ENCODE measurements around the gene EDAR. TPM values are rescaled to one million over a fixed set of nuclear protein-coding genes. Genes with fewer than 3 reads are reported as not detected.

The EDAR gene
- total and polyA plus RNA-seq, 2 experiments from 2014 or later: not detected

DNA sequence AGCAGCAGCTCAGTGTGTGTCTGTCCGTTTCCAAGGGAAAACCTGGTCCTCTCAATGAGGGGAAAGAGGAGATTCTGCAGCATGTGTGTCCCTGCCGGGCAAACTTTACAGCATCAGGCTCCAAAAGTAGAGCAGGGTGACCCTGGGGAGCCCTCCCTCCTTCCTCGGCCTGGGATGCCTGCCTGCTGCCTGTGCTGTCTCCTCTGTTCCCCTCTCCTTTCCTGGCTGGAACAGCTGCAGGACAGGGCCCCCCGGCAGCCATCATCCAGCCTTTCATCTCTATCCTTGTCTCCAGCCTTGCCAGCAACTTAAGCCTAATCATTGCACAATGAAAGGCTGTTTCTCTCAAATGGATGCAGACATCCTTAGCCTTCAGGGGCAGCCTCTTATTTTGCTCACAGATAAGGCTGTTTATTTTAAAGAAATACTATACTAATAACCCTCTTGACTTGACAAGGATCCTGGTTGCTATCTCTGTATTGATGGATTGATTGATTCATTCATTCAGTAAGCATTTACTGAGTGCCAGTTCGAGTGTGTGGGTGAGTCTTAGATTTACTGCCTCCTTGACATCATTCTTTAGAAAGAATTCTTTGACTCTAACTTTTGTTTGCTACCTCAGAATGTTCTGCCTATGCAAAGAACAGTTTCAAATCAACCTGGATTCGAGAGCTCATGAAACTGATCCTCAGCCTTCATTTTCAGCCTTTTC, 40.6 kb upstream of the EDAR start:
- DNase-seq (ENCODE audit: low read depth in 1 of 2, low spot score in 1 of 2): peak in 1 of 2 donors; percentile 33
- H3K36me3 ChIP-seq: no peaks in the 10 kb centered on the region
- no peaks in the 10 kb centered on the region for H3K9me3 ChIP-seq (ENCODE audit: low read depth)
- TF ChIP-seq, protein P1, sequence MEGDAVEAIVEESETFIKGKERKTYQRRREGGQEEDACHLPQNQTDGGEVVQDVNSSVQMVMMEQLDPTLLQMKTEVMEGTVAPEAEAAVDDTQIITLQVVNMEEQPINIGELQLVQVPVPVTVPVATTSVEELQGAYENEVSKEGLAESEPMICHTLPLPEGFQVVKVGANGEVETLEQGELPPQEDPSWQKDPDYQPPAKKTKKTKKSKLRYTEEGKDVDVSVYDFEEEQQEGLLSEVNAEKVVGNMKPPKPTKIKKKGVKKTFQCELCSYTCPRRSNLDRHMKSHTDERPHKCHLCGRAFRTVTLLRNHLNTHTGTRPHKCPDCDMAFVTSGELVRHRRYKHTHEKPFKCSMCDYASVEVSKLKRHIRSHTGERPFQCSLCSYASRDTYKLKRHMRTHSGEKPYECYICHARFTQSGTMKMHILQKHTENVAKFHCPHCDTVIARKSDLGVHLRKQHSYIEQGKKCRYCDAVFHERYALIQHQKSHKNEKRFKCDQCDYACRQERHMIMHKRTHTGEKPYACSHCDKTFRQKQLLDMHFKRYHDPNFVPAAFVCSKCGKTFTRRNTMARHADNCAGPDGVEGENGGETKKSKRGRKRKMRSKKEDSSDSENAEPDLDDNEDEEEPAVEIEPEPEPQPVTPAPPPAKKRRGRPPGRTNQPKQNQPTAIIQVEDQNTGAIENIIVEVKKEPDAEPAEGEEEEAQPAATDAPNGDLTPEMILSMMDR (IDR thresholded peaks at IDR 0.05; ENCODE audit: low read depth, low read length): no peak
- peaks cover 10% of the 10 kb centered on the region for H3K4me1 ChIP-seq (ENCODE audit: low read depth)
- no peaks in the 10 kb centered on the region for H3K27me3 ChIP-seq
- no peak overlapping the region for H3K4me3 ChIP-seq
- H3K27ac ChIP-seq: no peak overlapping the region

DNA sequence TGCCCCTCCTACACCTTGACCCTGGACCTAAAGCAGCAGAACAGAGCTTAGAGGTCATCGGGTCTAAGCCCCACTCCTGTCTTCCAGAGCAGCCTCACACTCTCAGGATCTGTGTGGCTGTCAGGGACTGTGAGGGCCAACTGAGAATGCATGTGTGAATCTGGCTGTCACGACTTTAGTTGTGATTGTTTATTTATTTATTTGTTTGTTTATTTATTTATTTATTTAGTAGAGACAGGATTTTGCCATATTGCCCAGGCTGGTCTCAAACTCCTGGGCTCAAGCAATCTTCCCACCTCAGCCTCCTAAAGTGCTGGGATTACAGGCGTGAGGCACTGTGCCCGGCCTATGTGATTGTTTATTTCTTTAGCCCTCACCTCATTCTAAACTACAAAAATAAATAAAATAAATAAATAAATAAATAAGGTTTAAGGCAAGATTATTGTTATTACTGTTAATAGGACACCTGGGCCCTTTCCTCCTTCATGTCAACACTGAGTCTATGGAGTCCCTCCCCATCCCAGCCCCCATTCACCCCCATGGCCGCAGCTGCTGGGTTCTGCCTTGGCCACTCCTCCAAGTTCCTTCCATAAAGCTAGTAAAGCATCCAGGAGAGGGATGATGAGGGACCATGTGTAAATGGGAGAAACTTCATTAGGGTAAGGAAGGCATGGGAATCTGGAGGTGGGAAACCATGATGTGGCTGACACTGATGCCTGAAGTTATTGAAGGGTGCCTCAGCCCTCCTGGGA, 39.9 kb upstream of the EDAR start:
- H3K4me1 ChIP-seq (ENCODE audit: low read depth): peaks cover 10% of the 10 kb centered on the region
- no peak for DNase-seq (ENCODE audit: low read depth in 1 of 2, low spot score in 1 of 2)
- H3K27ac ChIP-seq: no peak overlapping the region
- no peak overlapping the region for H3K4me3 ChIP-seq
- no peaks in the 10 kb centered on the region for H3K9me3 ChIP-seq (ENCODE audit: low read depth)
- TF ChIP-seq, protein P1 (IDR thresholded peaks at IDR 0.05; ENCODE audit: low read depth, low read length): no peak
- H3K36me3 ChIP-seq: no peaks in the 10 kb centered on the region
- no peaks in the 10 kb centered on the region for H3K27me3 ChIP-seq

DNA sequence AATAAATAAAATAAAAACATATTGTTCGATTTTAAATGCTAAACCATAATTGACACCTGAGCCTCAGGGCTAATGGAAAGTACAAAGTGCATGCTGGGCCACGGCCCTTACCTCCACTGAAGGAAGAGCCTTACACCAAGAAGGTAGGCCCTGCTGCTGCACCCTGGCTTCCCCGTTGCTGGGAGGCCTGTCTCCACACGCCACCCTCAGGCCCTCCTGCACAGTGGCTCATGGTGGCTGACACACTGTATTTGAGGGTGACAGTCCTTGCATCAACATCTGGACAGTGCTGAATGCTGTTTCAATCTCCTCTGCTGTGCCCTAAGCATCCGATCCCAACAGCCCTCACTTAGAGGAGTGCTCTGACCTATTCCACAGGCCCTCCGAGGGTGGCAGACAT, 39.3 kb upstream of the EDAR start:
- Histone ChIP-seq H3K4me1 (ENCODE audit: low read depth) (peaks cover 10% of the 10 kb centered on the region), H3K27me3 (no peaks in the 10 kb centered on the region), H3K36me3 (no peaks in the 10 kb centered on the region), H3K9me3 (ENCODE audit: low read depth) (no peaks in the 10 kb centered on the region), H3K4me3 (no peak overlapping the region), H3K27ac (no peak overlapping the region)
- TF ChIP-seq, protein P1 (IDR thresholded peaks at IDR 0.05; ENCODE audit: low read depth, low read length): no peak
- DNase-seq (ENCODE audit: low read depth in 1 of 2, low spot score in 1 of 2): no peak

DNA sequence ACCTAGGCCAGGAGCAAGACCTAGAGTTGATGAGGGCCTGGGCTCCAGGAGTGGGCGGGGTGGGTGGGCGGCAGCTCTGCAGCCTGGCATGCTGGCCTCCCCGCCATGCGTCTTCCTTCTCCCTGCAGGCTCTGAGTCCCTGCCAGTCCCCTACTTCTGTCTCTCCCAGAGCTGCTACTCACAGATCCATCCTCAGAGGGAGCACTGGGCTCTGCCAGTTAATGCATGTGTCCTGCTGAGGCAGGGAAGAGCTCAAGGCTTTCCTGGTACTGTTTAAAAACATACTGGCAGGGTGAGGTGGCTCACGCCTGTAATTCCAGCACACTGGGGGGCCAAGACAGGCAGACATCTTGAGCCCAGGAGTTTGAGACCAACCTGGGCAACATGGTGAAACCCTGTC, 38.7 kb upstream of the EDAR start:
- H3K36me3 ChIP-seq: no peaks in the 10 kb centered on the region
- no peak overlapping the region for H3K4me3 ChIP-seq
- DNase-seq (ENCODE audit: low read depth in 1 of 2, low spot score in 1 of 2): no peak
- TF ChIP-seq, protein P1 (IDR thresholded peaks at IDR 0.05; ENCODE audit: low read depth, low read length): no peak
- H3K27me3 ChIP-seq: no peaks in the 10 kb centered on the region
- H3K9me3 ChIP-seq (ENCODE audit: low read depth): no peaks in the 10 kb centered on the region
- peaks cover 10% of the 10 kb centered on the region for H3K4me1 ChIP-seq (ENCODE audit: low read depth)
- no peak overlapping the region for H3K27ac ChIP-seq

DNA sequence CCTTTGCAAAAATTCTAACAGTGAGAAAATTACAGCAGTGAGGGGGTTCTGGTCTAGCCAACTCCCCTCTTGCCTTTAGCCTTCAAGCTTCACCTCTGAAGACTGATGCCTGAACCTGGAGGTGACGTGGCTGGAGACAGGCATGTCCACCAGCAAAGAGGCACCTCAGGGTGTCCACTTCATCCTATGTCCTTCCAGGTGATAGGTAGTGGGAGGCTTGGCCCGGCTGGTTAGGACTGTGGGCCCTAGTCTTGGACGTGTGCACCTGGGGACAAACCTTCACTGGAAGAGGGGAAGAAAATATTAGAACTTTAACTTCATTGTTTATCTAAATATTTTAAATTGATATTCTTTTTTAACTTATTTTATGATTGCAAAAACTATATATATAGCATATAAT, 35.5 kb upstream of the EDAR start:
- DNase-seq (ENCODE audit: low read depth in 1 of 2, low spot score in 1 of 2): no peak
- peaks cover 16% of the 10 kb centered on the region for H3K4me1 ChIP-seq (ENCODE audit: low read depth)
- no peak overlapping the region for H3K4me3 ChIP-seq
- no peak overlapping the region for H3K27ac ChIP-seq
- H3K36me3 ChIP-seq: no peaks in the 10 kb centered on the region
- TF ChIP-seq, protein P1 (IDR thresholded peaks at IDR 0.05; ENCODE audit: low read depth, low read length): no peak
- no peaks in the 10 kb centered on the region for H3K27me3 ChIP-seq
- H3K9me3 ChIP-seq (ENCODE audit: low read depth): no peaks in the 10 kb centered on the region
